Small intestine (tissue), 7 donors: ENCODE data around the gene AMZ1. TPM values are rescaled to one million over a fixed set of nuclear protein-coding genes. Genes with fewer than 3 reads are reported as not detected.
"Not testable (repeated sequence)": the region's sequence is repeated elsewhere in the genome, so short reads cannot be mapped to it uniquely, and the experiment has no call there.

Experiments
- DNase-seq, 2 donors: peaks; one replicate each; pipeline versions ENCODE4 v3.0.0 to v3.0.0-alpha.2; 2013
- FAIRE-seq: peaks from 2 replicates; lab custom pipeline; 2012; peaks lifted over from hg19 to GRCh38; lab: Jason Lieb, UNC
- H3K27ac ChIP-seq, 3 donors: one replicate each; pipeline ENCODE4 v1.5.1; 2013; ENCODE audit warnings: low read length in 2 of 3, mild to moderate bottlenecking in 2 of 3, control low read depth in 1 of 3, inconsistent platforms in 1 of 3, low read depth in 1 of 3, moderate library complexity in 1 of 3
- H3K27me3 ChIP-seq, 3 donors: one replicate each; pipeline ENCODE4 v1.6.1; 2013; ENCODE audit warnings: low read length in 3 of 3, inconsistent platforms in 1 of 3; ENCODE audit not compliant: control insufficient read depth in 3 of 3, insufficient read depth in 3 of 3
- H3K36me3 ChIP-seq, 3 donors: one replicate each; pipeline ENCODE4 v1.6.1; 2013; ENCODE audit warnings: low read length in 3 of 3, inconsistent platforms in 1 of 3, low read depth in 1 of 3, mild to moderate bottlenecking in 1 of 3, moderate library complexity in 1 of 3; ENCODE audit not compliant: control insufficient read depth in 3 of 3, insufficient read depth in 2 of 3
- H3K4me1 ChIP-seq, 3 donors: one replicate each; pipeline ENCODE4 v1.6.1; 2013; ENCODE audit warnings: low read length in 2 of 3, inconsistent platforms in 1 of 3, low read depth in 1 of 3, mild to moderate bottlenecking in 1 of 3, moderate library complexity in 1 of 3; ENCODE audit not compliant: control insufficient read depth in 3 of 3, insufficient read depth in 2 of 3
- H3K4me3 ChIP-seq, 3 donors: one replicate each; pipeline ENCODE4 v1.5.1; 2013; ENCODE audit warnings: low read length in 3 of 3, control low read depth in 1 of 3, inconsistent platforms in 1 of 3, low read depth in 1 of 3, mild to moderate bottlenecking in 1 of 3, moderate library complexity in 1 of 3
- H3K9me3 ChIP-seq, 2 donors: one replicate each; pipeline ENCODE4 v1.6.1; 2013; ENCODE audit warnings: low read depth in 1 of 2, low read length in 1 of 2; ENCODE audit not compliant: control insufficient read depth in 2 of 2, insufficient read depth in 1 of 2
- WGBS, 3 donors: extraction: QIAGEN DNeasy Blood & Tissue Kit; methylation state at CpG; one replicate each; pipeline ENCODE4 v1.1.7; 2013; 5-methylcytosine and 5-hydroxymethylcytosine counted together
- polyA plus RNA-seq, 4 donors: library from polyadenylated mRNA; stranded (reverse) in 3 of 4; unstranded in 1 of 4; fragments of 200-250 nt in 3 of 4; fragments of 120-200 nt in 1 of 4; gene quantifications; one replicate each; pipeline versions ENCODE4 v1.2.1 to v1.2.3, GENCODE V29; 2013
- donor health status: healthy with polysubstance abuse.
- donor health status: control.
- donor health status: control.
- donor health status: Bipolar disorder and iron deficiency.
- donor health status: healthy.

Gene AMZ1
- polyA plus RNA-seq, 4 donors, result 0.07 to 0.24 TPM; not detected in 2

DNA sequence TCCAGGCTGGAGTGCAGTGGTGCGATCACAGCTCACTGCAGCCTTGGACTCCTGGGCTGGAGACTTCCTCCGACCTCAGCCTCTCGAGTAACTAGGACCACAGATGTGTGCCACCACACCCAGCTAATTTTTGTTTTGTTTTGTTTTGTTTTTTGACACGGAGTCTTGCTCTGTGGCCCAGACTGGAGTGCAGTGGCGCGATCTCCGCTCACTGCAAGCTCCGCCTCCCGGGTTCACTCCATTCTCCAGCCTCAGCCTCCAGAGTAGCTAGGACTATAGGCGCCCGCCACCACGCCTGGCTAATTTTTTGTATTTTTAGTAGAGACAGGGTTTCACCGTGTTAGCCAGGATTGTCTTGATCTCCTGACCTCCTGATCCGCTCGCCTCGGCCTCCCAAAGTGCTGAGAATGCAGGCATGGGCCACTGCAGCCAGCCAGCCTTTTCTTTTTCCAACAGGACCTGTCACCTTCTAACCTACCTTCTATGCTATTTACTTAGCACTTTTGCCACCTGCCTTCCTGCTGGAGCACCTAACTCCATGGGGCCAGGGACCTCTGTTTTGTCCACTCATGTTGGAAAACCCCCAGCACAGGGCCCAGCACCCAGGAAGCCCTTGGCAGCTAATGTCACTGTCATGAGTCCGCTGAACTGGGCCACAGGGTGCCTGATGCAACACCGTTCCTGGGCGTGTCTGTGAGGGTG, 5.6 kb downstream of the AMZ1 start:
- not testable (repeated sequence) for DNase-seq, H3K9me3 ChIP-seq, H3K4me3 ChIP-seq, H3K4me1 ChIP-seq, H3K36me3 ChIP-seq, FAIRE-seq, H3K27ac ChIP-seq
- H3K27me3 ChIP-seq, result peaks cover 4 to 23% (median 4%) of the 10 kb centered on the region in 3 donors
- 74 to 86% (median 82%) methylated on average over 19 of the region's 19 CpGs for WGBS, 3 donors

DNA sequence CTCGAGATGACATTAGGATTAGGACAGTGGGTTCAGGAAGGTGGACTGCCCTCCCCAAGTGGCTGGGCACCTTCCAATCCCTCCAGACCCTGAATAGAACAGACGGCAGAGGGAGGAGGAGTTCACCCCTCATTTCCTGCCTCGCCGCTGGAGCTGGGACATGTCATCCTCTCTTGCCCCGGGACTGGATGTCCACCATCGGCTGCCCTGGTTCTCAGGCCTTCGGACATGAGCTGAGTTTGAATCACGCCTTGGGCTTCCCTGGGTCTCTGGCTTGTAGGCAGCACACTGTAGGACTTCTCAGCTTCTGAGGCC, 6.1 kb downstream of the AMZ1 start:
- not testable (repeated sequence) for FAIRE-seq, H3K4me1 ChIP-seq, H3K9me3 ChIP-seq, DNase-seq, H3K4me3 ChIP-seq, H3K36me3 ChIP-seq, H3K27ac ChIP-seq
- 76 to 86% (median 84%) methylated on average over 8 of the region's 8 CpGs for WGBS, 3 donors
- peaks cover under 1 to 18% (median under 1%) of the 10 kb centered on the region in 3 donors for H3K27me3 ChIP-seq

DNA sequence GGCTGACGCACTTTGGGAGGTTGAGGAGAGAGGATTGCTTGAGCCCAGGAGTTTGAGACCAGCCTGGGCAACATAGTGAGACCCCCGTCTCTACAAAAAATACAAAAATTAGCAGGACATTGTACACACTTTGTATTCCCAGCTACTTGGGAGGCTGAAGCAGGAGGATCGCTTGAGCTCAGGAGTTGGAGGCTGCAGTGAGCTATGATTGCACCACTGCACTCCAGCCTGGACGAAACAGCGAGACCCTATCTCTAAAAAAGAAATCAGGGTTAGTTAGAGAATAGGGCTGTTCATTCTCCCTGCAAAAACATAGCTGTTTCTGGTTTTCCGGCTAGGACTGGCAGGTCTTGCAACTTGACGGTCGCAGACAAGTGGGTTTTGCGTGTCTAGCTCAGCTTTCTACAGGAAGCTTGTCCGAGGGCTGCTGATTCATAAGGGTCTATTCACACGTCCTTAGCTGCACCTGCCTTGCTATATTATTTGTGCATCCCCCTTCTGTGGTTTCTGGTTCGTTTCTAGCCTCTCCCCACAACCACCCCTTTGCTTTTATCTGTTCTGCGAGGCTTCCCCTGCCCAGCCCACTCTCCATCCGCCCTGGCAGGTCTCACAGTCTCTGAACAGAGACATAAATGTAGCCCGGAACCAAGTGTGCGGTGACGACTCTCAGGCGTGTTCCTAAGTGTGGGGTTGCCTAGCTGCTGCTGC, 10.7 kb downstream of the AMZ1 start:
- H3K4me1 ChIP-seq, result no peaks in the 10 kb centered on the region
- H3K36me3 ChIP-seq, result no peaks in the 10 kb centered on the region
- peaks cover 0 to 9% (median 4%) of the 10 kb centered on the region in 3 donors for H3K27me3 ChIP-seq
- H3K27ac ChIP-seq, result no peak overlapping the region
- DNase-seq (peak in 1 of 2 donors; percentile 38), FAIRE-seq (no peak)
- 53 to 63% (median 59%) methylated on average over 18 of the region's 18 CpGs for WGBS, 3 donors
- H3K9me3 ChIP-seq, result no peaks in the 10 kb centered on the region
- no peak overlapping the region for H3K4me3 ChIP-seq

DNA sequence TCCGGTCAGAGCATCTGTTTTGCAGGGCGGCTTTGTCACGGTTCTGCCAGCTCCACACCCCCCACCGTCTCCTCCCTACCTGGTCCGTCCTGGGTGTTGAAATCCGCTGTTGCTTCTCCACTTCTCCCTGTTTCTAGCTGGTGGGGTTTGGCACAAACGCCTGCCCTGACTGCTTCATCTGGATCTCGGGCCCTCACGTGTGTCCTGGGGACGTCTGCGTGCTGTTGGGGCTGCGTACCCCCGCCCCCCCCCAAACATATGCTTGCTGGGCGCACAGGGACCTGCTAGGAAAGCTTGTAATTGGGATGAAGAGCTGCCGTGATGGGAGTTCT, 11.3 kb downstream of the AMZ1 start:
- 60 to 70% (median 62%) methylated on average over 15 of the region's 15 CpGs for WGBS, 3 donors
- FAIRE-seq (no peak), DNase-seq (no peak)
- Histone ChIP-seq H3K4me3 (no peak overlapping the region), H3K27ac (no peak overlapping the region), H3K9me3 (no peaks in the 10 kb centered on the region), H3K27me3 (peaks cover 0 to 9% (median 4%) of the 10 kb centered on the region in 3 donors), H3K36me3 (no peaks in the 10 kb centered on the region), H3K4me1 (no peaks in the 10 kb centered on the region)

DNA sequence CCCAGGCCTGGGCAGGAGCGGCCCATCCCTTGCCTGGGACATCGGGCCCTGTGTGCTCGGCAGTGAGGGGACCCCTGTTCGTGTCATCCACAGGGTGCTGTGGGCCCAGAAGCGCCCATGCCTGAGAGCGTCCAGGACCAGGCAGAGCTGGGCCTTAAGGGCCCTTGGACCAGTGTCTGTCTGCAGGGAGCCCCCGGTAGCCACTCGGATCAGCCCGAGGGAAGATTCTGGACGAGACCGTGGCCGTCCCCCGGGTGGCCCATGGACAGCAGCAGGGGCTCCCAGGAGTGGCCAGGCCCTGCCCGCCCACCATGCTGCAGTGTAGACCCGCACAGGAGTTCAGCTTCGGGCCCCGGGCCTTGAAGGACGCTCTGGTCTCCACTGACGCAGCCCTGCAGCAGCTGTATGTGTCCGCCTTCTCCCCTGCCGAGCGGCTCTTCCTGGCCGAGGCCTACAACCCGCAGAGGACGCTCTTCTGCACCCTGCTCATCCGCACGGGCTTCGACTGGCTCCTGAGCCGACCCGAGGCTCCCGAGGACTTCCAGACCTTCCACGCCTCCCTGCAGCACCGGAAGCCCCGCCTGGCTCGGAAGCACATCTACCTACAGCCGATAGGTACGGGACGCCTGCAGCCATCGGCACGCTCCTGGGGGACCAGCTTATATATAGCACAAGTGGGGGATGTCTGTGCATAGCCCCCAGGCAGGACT, 12.3 kb downstream of the AMZ1 start:
- no peaks in the 10 kb centered on the region for H3K4me1 ChIP-seq
- H3K4me3 ChIP-seq, result no peak overlapping the region
- H3K27ac ChIP-seq, result no peak overlapping the region
- FAIRE-seq (no peak), DNase-seq (no peak)
- no peaks in the 10 kb centered on the region for H3K36me3 ChIP-seq
- H3K9me3 ChIP-seq, result peaks cover 0 to 6% of the 10 kb centered on the region in 2 donors
- peaks cover 0 to 9% (median 4%) of the 10 kb centered on the region in 3 donors for H3K27me3 ChIP-seq
- 88 to 93% (median 90%) methylated on average over 34 to 40 of the region's 40 CpGs for WGBS, 3 donors

DNA sequence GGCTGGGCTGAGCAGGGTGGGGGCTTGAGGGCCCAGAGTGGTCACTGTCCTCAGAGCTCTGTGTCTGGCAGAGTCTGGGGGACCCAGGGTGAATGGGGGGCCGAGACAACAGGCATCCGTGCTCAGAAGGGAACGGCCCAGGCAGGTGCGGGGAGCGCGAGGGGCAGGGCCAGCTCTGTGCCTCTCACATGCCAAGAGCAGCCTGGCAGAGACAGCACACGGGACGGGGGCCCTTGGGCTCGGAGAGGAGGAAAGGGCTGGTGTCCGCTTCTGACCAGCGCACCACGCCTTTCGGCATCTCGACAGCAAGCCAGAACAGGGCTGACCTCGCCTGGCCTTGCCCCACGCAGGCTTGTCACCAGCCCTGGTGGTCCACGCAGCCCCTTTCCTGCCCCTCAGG, 13.4 kb downstream of the AMZ1 start:
- peaks cover 0 to 6% of the 10 kb centered on the region in 2 donors for H3K9me3 ChIP-seq
- H3K4me1 ChIP-seq, result no peaks in the 10 kb centered on the region
- FAIRE-seq (no peak), DNase-seq (no peak)
- H3K27me3 ChIP-seq, result peaks cover 0 to 9% (median 4%) of the 10 kb centered on the region in 3 donors
- 70 to 87% (median 79%) methylated on average over 16 to 17 of the region's 17 CpGs for WGBS, 3 donors
- H3K27ac ChIP-seq, result no peak overlapping the region
- no peak overlapping the region for H3K4me3 ChIP-seq
- H3K36me3 ChIP-seq, result no peaks in the 10 kb centered on the region

DNA sequence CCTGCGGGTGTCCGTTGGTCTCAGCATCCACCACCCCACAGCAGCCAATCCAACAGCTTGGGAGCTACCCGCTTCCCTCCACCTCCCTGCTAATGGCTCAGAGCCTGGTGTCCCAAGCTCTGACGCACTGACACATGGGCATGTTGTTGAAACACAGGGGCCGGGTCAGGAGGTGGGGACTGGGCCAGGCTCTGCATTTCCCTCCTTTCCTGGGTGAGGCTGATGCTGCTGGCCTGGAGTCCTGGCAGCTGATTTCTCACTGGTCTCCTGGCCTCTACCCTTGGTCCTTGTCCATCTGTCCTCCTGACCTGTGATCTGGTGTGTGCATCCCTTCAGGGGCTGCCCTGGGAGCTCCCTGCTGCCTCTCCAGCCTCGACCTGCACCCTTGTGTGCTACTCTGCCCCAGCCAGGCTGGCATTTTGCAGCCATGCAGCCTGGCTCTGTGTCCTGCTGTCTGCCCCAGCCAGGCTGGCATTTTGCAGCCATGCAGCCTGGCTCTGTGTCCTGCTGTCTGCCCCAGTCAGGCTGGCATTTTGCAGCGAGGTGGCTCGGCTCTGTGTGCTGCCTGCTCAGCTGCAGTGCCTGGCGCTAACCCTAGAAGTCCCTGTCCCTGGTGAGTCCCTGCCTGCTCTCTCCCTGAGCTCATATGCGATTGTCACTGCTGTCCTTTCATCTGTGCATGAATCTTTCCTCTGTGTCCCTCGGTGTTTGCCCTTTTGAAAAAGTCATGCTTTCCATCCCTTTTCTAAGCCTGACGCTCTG, 14.0 kb downstream of the AMZ1 start:
- Histone ChIP-seq H3K4me1 (no peaks in the 10 kb centered on the region), H3K36me3 (no peaks in the 10 kb centered on the region), H3K9me3 (peaks cover 0 to 6% of the 10 kb centered on the region in 2 donors), H3K27me3 (peaks cover 0 to 9% (median 4%) of the 10 kb centered on the region in 3 donors), H3K4me3 (no peak overlapping the region), H3K27ac (no peak overlapping the region)
- DNase-seq (no peak), FAIRE-seq (no peak)
- 61 to 71% (median 71%) methylated on average over 11 to 12 of the region's 12 CpGs for WGBS, 3 donors

DNA sequence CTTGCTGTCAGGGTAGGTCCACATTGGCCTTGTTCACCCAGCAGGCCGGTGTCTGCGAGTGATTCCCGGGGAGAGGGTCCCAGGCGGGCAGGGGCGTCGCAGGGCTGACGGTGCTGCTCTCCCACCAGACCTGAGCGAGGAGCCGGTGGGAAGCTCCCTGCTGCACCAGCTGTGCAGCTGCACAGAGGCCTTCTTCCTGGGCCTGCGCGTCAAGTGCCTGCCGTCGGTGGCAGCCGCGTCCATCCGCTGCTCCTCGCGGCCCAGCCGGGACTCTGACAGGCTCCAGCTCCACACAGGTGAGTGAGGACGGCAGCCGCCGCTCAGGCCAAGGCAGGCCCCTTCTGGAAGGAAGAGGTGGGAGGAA, 14.6 kb downstream of the AMZ1 start:
- FAIRE-seq, result no peak
- H3K27me3 ChIP-seq, result peaks cover 0 to 8% (median 4%) of the 10 kb centered on the region in 3 donors
- no peak for DNase-seq
- H3K4me1 ChIP-seq, result no peaks in the 10 kb centered on the region
- H3K9me3 ChIP-seq, result peaks cover 0 to 6% of the 10 kb centered on the region in 2 donors
- WGBS, 3 donors, result 84 to 87% (median 85%) methylated on average over 20 to 22 of the region's 22 CpGs
- no peak overlapping the region for H3K4me3 ChIP-seq
- H3K27ac ChIP-seq, result no peak overlapping the region
- H3K36me3 ChIP-seq, result no peaks in the 10 kb centered on the region
